LoVo (cell line): ENCODE data around the gene MAST2.
"Not testable (repeated sequence)": the region's sequence is repeated elsewhere in the genome, so short reads cannot be mapped to it uniquely, and the experiment has no call there.

Experiments used
- DNase-seq: peaks from one replicate; pipeline ENCODE4 v3.0.0-alpha.2; 2016; ENCODE audit warnings: low spot score

Gene MAST2

GRCh38 chr1:45857755-45858492, 54.5 kb downstream of the MAST2 start:
- DNase-seq, result not testable (repeated sequence)

DNA sequence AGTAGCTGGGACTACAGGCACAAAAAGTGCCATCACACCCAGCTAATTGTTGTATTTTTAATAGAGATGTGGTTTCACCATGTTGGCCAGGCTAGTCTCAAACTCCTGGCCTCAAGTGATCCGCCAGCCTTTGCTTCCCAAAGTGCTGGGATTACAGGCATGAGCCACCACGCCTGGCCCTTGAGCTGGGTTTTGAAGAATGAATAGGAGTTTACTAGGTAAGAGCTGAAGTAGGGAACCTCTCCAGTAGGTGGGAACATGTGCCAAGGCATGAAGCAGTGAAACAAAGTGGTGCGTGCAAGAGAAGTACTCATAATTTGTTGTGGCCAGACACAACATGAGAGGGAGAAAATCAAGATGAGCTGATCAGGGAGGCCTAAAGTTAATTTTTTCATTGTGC, 55.8 kb downstream of the MAST2 start:
- no peak for DNase-seq

DNA sequence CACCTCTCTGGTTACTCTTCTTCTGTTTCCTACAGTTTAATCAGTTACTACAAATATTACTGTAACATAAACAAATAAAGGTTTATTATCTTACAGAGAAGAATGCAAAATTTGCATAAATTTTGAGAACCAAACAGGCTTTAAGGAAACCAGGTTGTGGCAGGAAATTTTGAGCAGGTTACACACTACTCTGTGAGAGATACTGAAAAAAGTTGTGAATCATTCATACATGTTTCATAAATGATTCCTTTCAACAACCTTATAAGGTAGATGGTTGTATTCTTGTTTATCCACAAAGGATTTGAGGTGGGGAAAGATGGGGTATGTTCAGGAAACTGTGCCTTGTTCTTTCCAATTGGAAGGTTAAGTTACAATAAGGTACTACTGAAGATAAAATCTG, 58.6 kb downstream of the MAST2 start:
- DNase-seq, result no peak

DNA sequence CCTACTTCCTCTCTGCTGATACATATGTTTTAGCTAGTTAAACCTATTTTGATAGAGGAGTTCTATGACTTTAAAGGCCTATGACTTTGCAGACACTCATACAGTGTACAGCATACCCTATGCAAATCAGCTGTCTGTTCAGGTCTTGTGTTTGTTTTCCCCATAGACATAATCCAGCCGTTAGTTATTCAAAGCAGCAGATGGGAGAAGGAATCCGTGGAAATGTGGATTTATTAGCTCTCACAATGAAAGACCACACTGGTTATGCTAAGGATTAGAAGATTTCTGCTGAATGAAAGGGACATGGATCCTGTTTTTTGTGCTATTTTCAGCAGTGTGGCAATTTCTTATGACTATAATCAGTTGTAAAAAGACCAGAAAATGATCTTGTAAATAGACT, 59.8 kb downstream of the MAST2 start:
- no peak for DNase-seq

DNA sequence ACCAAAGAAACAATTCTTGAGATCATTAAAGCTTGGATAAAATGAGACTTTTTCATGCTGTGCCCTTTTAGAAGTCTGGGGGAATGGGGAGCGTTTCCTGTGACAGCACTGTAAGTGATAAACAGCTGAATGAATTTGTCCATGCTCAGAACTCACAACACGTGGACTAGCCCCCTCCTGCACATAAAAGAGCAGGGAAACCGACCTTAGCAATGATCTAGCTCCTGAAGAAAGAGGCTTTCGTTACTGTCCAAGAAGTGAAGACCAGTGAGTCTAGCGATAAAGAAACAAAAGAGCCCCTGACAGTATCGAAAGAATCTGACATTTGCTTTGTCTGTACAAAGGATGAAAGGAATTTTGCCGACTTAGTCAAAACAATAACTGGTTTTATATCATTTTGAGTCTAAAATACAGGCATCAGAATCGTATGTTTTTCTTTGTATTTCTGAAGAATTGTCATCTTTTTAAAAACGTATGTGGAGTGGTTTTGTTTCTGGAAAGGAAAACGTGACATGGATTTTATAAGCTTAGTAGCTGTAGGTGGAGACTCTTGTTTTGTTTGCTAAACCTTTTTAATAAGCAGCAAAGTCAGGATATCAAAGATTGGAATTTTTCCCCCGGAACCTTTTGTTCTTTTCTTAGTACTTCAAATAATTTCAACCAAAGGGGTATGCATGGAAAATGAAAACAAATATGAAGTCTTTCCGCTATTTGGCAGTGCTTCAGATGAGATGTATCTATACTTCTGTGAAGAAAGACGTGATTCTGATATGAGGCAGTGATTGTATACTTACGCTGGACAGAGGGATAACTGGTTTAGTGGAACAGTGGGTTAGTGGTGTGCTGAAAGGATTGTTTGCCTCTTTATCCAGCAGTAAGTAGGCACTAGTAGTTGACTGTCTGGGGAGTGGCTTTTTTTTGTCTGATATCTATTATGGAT, 61.0 kb downstream of the MAST2 start:
- no peak for DNase-seq

GRCh38 chr1:45867697-45868348, 64.4 kb downstream of the MAST2 start:
- DNase-seq, result no peak

DNA sequence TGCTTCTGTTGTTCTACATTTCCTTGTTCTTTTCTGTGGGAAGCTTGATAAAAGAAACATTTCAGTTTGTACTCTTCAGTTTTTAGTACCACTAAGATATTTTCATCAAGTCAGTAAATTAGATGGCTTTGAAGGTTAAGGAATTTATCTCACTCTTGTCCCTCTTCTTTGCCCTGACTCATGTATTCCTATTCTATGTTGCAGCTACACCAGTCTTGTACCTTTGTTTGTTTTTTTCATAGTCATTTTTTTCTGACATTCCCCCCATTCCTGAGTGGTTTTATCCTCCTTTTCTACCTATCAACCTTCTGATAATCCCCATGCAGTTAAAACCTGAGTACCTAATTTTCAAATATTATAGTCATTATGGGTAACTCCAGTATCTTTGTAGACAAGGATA, 65.4 kb downstream of the MAST2 start:
- DNase-seq, result no peak

GRCh38 chr1:45870500-45870899, 67.1 kb downstream of the MAST2 start:
- DNase-seq, result no peak

GRCh38 chr1:45872173-45872801, 68.9 kb downstream of the MAST2 start:
- DNase-seq, result peak; percentile 66

DNA sequence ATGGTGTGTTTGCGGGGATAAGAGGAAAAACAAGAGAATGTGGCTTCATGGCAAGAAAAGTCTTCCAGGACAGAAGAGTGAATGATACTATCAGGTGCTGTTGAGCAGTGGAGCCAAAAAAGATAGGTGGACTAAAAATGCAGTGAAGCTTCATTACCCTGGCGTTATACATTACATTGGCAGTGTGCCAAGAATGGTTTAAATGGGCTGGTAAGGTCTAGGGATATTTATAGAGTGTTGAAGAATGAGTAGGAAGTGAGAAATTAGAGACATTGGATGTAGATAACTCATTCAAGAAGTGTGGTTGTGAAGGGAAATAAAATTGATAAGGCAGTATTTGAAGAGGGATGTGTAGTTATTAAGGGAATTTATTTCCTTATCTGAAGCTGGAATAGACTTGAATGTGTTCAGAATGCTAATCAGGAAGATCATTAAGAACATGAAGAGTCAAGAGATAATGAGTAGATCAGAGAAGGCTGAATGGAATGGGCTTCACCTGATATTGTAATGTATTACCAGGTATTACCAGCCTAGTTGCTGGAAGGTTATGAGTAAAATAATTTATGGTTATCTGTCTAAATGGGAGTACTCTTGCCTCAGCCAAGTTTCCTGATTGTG, 72.7 kb downstream of the MAST2 start:
- no peak for DNase-seq

- DNase-seq, result no peak
Measured at GRCh38 chr1:45877264-45877663, 73.9 kb downstream of the MAST2 start.

DNA sequence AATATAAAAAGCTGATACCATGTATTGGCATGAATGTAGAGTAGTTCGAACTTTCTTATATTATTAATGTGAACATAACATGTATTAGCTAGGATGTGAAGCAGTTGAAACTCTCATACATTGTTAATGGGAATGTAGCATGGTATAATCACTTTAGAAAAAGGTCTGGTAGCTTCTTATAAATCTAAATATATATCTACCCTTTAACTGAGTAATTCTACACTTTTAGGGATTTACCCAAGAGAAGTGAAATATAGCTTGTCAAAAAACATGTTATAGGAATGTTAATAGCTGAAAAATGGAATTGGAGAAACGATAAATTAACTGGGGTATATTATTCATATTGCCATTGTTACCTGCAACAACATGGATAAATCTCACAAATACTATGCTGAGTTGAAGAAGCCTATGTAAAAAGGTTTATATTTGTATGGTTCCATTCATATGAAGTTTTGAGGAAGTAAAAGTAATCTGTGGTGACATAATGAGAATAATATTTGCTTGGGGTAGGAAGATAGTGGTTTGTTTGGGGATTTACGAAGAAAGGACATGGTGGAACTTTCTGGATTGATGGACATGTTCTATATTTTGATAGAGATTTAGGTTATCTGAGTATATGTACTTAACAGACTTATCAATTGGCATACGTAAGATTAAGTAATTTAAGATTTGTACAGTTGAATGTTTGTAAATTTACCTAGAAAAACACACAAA, 76.6 kb downstream of the MAST2 start:
- DNase-seq, result no peak

GRCh38 chr1:45880930-45881329, 77.5 kb downstream of the MAST2 start:
- no peak for DNase-seq

GRCh38 chr1:45883658-45884057, 80.2 kb downstream of the MAST2 start:
- no peak for DNase-seq

DNA sequence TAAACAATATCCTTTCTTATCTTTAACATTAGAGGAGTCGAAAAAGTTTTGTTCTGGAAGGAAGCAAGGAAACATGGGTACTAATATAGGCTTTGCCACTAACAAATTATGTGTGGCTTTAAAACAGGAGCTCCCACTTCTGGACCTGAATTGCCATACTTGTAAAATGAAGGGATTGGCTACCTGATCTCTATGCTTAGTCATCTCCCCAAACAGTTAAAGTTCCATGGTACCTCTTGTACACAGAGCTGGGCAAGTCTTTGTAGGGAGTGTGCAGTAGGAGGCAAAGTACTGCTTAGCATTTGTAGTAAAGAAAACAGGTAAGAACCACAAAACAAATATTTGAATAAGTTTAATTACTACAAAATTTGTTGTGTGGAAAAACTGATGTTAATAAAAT, 81.3 kb downstream of the MAST2 start:
- DNase-seq, result peak; percentile 62

GRCh38 chr1:45886229-45886628, 82.8 kb downstream of the MAST2 start:
- no peak for DNase-seq

DNA sequence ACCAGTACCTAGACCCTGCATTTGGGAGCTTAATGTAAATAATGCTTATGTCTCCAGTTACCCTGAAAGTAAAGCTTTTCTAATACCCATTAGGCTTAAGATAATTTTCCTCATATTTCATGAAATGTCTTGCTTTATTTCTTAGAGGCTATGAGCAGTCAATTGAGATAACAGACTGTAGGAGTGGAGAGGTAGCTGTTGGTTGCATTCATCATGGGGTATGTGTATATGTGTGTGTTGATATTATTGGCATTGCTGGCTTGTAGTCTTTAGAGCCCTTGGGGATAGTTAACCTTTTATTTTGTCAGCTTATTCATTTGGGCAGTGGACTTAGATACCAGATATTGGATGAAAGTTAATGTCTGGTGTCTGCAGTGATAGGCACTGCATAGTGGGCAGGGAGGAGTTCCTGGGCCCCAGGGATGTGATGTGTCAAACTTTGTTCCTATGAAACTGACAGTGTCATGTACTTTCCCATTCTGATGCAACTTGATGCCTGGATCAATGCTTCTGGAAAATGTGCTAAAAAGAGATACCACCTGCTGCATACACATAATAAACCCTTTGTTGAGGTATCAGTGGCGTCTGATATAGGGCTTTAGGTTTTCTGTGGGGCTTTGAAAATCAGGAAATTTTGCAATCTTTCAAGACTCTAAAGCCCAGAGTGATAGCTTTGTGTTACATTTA, 83.9 kb downstream of the MAST2 start:
- no peak for DNase-seq

DNA sequence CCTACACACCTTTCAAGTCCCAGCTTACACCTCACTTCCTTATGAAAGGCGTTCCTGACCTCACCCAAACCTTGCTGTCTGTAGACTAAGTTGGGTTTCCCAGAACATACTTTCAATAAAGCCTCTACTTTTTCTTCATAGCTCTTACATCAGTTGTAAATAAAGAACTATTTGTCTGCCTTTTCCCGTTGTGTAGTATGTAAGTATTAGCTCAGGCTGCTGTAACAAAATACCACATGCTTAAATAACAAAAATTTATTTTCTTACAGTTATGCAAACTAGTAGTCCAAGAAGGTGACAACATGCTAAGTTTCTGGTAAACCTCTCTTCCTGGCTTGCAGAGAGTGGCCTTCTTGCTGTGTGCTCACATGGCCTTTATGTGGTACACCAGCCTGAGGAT, 86.7 kb downstream of the MAST2 start:
- DNase-seq, result no peak

DNA sequence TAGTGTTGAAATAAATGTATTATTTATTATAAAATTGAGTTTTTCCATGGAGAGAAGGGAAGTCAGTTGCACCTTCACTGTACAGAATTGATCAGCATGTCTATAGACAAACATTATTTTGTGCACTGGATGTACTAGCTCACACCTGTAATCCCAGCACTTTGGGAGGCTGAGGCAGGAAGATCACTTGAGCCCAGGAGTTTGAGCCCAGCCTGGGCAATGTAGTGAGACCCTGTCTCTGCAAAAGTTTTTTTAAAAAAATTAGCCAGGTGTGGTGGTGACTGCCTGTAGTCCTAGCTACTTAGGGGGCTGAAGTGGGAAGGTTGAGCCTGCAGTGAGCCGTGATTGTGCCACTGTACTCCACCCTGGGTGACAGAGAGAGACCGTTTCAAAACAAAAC, 87.7 kb downstream of the MAST2 start:
- no peak for DNase-seq

DNA sequence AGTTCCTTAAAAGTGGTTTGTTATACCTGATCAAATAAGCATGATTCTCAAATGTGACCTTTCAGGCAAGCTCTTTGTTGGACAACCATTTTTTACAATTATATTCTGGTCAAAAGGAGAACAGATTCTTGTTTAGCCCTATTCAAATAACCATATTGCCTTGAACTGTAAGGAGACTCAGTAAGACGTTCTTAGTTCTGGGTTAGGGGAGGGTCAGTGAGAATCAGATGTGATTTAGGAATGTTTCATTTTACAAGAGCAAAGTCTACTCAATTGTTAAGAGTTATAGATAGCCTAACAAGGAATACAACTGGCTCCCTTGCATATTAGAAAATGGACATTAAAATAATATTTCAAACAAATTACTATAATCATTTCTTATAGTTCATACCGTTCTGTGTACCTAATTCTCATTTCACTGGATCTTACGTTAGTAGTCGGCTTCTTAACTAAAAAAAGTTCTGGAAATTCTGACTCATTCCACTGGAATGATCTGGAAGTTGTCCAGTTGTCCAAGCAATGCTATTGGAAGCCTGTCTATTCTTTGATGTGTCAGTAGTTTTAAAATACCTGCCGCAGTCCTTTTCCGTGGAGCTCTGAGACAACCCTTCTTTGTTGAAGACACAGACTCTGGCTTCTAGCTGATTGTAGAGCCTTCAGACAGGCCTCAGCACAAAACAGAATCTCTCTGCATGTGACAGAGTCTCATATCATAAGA, 88.8 kb downstream of the MAST2 start:
- DNase-seq, result peak; percentile 90
